GM21786 (cell line): ENCODE data around the gene PRRC2B.
A peak's percentile ranks its signal among the peaks of the same experiment; 100 is the strongest.

ENCODE experiments used
- ATAC-seq: cut with Tn5 transposase; IDR thresholded peaks from one replicate; pipeline ENCODE4 v1.9.1; 2021; ENCODE audit not compliant: unreplicated experiment

PRRC2B gene

DNA sequence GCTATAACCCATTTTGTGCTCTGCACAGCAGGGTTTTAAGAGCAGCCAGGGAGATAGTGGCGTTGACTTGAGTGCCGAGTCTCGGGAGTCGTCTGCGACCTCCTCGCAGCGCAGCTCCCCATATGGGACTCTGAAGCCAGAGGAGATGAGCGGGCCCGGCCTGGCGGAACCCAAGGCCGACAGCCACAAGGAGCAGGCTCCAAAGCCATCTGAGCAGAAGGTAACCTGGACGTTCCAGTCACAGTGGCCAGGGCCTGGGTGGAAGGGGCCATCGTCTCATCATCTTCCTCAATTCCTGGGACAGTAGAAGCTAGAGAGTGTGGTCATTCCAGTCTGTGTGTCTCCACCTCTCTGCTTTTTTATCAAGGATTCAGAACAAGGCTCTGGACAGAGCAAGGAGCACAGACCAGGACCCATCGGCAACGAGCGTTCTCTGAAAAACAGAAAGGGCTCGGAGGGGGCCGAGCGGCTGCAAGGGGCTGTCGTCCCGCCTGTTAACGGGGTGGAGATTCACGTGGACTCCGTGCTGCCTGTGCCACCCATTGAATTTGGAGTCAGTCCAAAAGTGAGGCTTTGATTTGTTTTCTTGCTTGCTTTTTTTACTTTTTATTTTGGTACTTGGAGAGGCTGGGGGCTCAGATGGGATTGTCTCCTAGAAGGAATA, 88.6 kb downstream of the PRRC2B start:
- ATAC-seq, result no peak

DNA sequence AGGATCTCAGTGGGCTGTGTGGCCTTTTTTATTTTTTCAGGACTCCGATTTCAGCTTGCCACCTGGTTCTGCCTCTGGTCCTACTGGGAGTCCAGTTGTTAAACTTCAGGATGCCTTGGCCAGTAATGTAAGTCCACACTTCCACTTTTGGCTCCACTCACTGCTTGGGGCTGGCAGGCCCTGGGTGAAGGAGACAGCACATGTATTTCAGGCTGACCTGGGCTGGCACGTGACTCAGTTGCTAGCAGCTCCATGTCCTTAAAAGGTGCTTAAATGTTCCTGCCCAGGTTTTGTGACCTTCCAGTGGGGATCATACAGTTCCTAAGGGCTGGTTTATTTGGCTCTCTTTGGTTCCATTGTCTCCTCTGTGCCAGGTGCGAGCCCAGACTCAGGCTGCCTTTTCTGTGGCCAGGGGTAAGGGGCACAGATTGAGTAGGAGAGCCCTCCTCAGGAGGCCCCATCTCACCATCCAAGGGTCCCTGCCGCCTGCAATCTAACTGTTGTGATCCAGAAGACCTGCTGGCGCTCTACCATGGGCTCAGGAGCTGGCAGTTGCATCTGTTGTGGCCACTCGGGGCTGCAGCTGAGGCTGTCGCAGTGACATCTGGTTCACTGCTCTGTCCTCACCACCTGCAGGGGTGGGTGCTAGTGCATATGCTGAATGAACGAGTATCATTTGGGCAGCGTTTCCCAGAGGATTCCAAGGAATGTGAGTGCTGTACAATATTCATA, 89.6 kb downstream of the PRRC2B start:
- no peak for ATAC-seq

DNA sequence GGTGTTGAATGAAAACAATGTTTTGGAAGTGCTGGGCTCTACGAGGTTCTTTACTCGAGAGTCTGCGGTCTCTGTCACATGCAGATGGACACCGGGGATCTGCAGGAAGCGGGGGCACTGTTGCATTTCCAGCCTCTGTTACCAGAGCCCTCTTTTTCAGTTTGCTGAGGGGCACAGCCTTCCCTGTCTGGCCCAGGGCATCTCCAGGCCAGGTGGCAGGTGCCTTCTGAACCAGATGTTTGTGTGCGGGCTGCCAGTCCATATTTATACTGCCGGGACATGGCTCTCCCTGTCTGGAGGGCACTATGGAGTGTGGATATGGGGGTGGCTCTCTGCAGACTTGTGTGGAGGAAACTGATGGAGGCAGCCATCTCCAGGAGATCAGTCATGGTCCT, 90.2 kb downstream of the PRRC2B start:
- no peak for ATAC-seq

DNA sequence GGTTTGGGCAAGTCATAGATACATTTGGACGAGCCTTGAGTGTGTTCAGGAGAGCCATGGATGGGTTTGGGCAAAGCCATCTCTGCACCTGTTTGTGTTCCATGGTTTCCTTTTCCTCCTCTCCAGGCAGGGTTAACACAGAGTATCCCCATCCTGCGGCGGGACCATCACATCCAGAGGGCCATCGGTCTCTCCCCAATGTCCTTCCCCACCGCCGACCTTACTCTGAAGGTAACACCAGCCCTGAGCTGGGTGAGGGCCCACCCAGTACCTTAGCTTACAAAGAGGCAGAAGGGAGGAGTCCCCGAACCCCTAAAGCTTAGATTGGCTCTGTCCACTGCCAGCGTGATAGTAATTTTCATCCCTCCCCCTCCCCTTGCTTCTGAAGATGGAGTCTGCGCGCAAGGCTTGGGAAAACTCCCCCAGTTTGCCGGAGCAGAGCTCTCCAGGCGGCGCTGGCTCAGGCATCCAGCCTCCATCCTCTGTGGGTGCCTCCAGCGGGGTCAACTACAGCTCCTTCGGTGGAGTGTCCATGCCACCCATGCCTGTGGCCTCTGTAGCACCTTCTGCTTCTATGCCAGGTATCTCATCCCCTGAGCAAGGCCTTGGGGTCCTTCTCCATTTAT, 90.8 kb downstream of the PRRC2B start:
- no peak for ATAC-seq

DNA sequence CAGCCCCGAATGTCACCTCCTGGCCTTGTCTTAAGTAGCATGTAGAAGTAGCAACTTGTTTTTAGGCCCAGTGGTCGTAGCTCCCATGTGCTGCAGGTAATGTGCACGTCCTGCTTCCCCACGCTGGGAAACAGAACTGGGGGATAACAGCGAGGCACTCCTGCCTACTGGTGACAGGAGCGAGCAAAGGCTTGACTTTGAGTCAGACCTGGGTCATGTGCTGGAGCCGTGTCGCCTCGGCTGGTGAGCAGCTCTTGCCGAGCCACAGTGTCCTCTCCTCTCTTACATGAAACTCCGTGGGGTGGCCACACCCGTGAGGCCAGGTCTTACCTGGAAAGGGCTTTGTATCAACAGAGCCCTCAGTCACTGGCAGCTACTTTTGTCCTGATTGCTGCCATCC, 91.3 kb downstream of the PRRC2B start:
- no peak for ATAC-seq

DNA sequence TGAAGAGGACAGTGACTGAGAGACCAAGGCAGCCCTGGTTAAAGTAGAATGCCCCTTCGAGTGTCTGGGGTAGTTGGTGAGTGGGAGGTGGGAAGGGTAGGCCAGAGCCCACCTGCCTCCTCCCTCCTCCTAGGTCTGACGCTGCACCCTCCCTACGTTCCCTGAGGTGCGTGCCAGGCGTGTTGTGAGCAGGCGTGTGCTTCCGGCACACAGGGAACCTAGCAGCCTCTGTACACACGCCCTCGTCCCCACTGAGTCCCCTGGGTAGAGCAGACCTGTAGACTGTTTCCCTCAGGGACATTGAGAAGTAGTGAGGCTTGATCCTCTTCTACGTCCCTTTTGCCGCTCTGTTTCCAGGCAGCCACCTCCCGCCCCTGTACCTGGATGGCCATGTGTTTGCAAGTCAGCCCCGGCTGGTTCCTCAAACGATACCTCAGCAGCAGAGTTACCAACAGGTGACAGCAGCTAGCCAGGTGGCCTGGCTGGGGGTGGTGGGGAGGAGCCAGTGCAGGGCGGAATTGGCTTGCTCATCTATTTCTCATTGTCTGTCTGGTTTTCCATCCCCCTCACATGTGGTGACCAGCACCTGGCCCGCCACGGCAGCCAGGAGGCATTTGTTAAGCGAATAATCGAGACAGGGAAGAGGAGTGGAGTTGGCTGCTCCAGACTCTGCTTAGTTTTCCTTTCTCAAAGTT, 92.0 kb downstream of the PRRC2B start:
- no peak for ATAC-seq

DNA sequence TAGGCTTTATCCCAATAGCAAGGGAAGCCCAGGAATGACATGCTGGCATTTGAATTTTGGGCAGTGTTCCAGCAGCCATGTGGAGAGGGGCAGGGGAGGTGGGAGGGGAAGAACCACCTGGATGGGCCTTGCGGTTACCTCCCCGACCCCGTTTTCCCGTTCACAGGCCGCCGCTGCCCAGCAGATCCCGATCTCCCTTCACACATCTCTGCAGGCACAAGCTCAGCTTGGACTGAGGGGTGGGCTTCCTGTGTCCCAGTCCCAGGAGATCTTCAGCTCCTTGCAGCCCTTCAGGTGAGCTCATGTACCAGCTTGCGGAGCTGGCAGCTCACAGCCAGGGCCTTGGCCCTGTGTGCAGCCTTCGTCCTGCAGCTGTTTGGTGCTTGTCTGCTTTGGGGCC, 93.1 kb downstream of the PRRC2B start:
- ATAC-seq, result no peak

DNA sequence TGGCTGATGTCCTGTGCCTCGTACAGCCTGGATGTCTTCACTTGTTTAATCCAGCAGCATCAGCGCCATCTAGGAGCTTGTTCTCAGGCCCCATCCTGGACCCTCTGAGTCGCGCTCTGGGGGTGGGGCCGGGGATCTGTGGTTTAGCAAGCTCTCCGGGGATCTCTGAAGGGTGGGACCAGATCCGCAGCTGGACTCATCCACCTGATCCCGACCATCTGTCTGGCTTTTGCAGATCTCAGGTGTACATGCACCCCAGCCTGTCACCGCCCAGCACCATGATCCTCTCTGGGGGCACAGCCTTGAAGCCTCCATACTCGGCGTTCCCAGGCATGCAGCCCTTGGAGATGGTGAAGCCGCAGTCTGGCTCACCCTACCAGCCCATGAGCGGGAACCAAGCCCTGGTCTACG, 93.7 kb downstream of the PRRC2B start:
- no peak for ATAC-seq

DNA sequence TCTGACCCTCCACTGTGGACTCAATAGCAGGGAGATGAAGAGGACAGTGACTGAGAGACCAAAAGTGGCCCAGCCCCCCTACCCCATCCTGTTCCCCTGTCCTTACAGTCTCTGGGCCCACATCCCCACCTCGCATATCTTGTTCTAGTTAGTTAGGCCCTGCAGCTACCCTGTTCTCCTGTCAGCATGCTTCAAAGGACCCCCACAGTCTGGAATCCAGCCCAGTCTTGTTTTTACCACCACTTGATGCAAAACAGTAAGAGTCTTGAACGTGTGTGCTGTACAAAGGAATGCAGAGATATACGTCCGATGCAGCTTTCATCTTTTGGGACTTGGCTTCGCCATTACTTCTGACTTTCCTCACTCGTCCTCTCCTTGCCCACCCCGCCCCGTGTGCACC, 96.6 kb downstream of the PRRC2B start:
- no peak for ATAC-seq

DNA sequence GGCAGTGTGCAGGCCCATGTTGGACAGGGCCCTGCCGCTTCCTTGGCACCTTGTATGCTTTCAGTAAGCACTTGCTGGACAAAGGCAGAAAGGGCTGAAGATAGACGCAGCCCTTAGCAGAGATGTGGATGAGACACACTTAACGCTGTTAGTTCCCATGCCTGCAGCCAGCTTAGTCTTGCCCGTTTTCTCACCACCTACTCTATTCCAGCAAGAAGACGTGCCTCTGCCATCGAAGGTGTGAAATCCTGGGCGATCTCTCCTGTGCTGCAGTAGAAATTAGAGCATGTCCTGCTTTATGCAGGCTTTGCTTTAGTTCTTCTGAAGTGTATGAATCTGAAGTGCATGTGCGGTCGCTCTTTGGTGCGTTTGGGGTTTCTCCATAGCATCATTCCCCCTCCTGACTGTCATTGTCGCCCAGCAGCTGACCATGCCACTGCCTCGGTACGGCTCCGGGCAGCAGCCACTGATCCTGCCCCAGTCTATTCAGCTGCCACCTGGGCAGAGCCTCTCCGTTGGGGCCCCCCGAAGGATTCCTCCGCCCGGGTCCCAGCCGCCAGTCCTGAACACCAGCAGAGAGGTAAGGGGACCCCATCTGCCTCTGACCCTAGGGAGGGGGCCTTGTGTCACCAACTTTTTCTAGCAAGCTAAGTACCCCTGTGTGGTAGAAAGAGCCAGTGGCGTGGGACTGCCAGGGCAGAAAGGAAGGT, 97.3 kb downstream of the PRRC2B start:
- no peak for ATAC-seq

DNA sequence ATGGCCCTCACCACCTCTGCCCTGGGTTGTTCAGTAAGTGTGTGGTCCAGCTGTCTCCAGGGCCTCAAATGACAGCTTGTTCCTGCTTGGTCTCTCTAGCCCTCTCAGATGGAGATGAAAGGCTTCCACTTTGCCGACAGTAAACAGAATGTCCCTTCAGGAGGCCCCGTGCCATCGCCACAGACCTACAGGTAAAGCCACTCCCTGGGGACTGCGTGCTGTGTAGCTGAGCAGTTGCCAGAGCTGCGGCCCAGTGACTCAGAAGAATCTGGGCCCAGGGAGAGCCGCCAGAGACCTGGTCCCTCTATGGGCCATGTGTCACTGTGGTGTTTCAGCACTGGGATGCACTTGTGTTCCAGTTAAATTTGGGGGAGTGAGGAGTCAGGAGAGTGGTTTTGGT, 98.2 kb downstream of the PRRC2B start:
- ATAC-seq, result no peak

DNA sequence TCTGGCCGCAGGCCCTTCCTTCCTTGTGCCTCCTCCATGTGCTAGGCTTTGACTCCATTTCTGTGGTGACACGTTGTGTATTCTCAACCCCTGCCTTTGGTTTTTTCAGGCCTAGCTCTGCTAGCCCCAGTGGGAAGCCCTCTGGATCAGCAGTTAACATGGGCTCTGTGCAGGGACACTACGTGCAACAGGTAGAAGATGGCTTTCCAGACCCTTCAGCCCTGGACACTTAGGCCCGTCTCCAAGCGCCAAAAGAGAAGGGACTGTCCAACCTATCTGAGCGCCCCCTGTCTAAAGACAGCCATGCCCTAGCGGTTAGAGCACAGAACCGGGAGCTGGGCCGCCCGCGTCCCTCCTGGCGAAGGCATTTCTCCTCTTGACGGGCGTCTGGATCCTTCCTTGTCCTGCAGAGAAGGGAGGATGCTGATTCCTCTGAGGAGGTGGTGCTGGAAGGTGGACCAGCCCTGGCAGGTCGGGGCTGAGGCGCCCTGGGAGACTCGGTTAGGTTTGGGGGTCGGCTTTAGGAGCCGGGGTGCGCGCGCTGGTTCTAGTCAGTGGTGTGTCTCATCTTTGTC, 100.5 kb downstream of the PRRC2B start:
- no peak for ATAC-seq

DNA sequence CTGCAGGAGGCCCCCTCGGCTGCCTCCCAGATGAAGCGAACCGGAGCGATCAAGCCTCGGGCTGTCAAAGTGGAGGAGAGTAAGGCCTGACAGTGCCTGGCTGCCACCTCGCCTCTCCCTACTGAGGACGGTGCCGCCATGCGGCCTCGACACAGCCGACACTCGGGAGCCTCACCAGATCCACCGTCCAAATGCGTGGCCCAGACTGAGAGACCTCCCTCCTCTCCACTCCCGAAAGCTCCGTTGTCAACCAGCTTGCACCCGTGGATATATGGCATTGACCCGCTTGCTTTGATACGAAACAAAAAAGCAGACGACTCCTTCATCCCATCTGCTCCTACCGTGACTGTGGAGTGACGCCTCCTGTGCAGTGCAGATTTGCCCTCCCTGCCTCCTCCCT, 101.9 kb downstream of the PRRC2B start:
- no peak for ATAC-seq

DNA sequence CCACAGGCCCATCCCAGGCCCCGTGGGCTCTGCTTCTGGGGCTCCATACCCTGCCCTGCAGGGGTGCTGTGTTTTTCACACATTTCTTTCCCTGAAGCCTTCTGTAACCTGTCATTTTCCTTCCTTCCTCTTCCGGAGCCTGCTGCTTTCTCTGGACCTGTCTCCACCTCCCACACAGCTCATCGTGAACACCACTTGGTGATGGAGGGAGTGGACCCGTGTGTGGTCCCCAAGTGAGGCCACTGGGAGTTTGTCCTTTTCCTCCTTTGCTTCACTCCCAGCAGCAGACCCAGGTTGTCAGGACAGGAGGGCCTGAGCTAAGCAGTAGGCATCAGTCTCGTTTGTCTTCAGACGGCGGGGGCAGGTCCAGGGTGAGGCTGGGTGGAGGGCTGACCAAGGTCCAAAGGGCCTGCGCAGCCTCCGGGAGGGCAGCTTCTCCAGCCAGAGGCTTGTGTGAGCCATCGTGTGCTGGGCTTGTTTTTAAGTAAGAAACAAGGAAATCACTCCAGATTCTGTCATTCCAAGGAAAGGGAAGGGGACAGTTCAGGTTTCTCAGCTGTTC, 103.0 kb downstream of the PRRC2B start:
- no peak for ATAC-seq

DNA sequence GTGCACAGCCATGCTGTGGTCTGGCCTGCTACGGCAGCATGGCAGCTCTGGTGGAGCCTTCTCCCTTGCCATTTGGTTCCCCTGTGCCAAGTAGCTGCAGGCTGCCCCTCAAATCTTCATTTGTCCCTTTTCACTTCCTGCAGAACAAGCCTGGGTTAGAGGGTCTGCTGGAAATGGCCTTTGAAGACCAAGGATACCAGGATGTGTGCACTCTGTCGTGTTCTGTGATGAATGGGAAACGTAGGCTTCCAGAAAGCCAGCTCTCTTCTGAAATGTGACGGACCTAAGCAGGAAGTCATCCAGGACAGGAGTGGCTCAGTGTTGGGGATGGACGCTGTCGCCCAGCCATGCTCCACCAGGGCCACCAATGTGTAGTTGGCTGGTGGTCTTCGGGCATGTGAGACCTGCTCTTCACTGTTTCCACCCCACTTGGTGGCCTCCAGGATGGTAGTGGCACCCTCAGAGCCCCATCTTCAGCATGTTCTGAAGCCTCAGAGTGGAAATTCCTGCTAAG, 105.4 kb downstream of the PRRC2B start:
- no peak for ATAC-seq

DNA sequence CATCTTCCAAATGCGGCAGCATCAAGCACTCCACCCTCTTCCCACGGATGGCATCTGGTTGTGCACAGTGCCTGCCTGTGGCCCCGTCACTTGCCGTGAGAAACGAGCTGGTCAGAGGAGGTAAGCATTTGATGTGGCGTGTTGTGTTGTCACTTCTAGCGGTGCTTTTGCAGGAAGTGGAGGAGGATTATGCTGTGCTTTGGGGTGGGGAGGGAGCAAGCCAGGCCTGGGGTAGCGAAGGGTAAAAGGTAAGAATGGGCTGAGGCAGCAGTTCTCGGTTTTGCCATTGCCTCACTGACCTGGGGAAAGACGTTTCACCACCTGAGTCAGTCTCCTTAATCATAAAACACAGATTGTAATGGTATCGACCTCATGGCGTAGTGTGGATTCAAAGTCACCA, 106.5 kb downstream of the PRRC2B start:
- ATAC-seq, result no peak

DNA sequence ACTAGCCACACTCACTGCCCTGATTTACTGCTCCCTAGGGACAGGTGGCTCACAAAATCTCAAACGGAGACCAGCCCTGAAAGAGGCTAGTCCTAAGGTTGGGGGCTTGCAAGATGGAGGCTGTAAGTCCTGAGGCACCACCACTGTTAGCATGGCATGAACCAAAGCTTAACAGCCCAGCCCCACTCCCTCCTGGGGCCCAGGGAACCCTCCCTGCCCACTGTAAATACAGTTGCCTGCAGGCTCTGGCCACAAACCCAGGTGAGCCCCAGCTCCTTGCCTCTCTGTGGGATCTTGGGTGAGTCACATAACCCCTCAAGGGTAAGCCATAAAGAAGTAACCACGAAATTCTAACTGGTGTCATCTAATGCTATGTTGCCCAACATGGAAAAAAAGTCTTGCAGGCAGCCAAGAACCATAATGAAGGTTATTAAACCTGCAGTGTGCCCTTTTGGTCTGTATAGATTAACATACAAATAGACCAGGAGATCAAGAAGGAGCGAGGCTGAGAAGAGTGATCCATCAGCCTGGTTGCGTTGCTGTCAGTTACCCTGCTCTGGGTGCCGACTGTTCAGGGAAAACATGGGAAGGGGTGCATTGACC, 107.2 kb downstream of the PRRC2B start:
- ATAC-seq, result no peak

DNA sequence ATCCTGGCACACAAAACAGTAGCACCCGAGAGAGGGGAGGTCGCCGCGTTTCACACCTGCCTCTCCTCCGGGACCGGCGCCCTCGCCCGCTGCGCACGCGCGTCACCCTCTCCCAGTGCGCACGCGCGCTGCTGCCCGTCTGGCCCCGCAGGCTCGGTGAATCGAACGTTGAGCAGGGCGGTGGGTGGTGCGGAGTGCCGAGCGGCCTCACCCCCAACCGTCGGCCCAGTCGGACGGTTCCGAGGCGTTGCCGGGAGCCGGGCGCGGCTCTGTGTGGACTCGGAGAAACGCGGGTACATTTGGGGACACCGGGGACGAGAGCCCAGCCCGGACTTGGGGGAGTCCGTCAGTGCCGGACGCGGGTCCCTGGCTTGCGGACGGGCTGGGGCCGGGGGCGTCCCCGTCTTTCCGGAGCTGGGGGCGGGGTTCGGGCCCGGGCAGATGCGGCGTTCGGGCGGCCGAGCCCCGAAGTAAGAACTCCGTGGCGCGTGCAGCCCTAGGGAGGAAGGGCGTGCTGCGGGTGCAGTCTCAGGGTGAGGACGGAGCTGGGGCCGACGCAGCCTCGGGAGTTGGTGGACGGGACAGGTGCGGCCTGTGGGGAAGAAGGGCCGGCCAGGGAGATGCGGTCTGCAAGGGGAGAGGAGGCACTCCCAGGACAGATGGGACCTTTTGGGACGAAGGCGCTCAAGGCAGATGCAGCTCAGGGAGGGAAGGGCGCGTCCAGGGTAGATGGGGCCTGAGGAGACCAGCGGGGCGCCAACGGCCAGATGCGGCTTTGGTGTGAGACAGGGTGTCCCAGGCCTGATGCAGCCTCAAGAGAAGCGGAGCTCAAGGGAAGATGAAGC, 109.1 kb downstream of the PRRC2B start, which contains the start of gene POMT1:
Gene POMT1 (plus strand): TSS at position 138 of the 845 bp plus-strand sequence. CDS start 1,301 bp downstream, outside the sequence.
- peak; percentile 78 for ATAC-seq
